HG03571 (cell line): ENCODE data around the gene ESYT3.
"Not testable (repeated sequence)": the region's sequence is repeated elsewhere in the genome, so short reads cannot be mapped to it uniquely, and the experiment has no call there.

Experiments used
- ATAC-seq: cut with Tn5 transposase; IDR thresholded peaks from one replicate; pipeline ENCODE4 v1.9.1; 2021; ENCODE audit not compliant: unreplicated experiment

The ESYT3 gene

DNA sequence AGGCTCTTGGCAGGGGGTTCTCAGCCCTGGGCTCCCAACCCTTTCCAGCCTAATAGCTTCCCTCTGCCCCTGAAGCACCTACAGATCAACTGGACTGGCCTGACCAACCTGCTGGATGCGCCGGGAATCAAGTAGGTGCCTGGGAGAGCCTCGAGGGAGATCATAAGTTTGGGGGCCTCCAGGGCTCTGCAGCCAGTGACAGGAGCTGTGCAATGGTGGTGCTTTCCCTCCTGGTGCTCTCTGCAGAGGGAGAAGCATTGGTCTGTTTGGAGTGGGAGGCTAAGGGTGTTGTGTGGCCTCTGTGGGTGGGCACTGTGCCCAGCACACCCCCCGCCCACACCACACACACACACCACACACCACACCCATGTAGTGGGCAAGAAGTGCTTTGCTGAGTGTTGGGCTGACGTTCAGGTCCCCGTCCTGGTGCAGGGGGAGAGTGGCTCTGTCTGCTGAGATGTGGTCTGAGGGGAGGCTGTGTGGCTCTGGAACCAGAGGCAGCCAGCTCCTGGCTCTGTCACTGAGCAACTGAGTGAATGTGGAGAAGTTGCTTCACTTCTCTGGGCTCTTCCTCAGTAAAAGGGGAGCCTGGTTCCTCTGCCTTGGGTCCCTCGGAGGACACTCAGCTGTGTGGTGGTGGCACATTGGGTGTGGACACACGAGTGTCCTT, 26.3 kb downstream of the ESYT3 start:
- ATAC-seq = no peak

- no peak for ATAC-seq
Measured at GRCh38 chr3:138461246-138461645, 26.8 kb downstream of the ESYT3 start.

DNA sequence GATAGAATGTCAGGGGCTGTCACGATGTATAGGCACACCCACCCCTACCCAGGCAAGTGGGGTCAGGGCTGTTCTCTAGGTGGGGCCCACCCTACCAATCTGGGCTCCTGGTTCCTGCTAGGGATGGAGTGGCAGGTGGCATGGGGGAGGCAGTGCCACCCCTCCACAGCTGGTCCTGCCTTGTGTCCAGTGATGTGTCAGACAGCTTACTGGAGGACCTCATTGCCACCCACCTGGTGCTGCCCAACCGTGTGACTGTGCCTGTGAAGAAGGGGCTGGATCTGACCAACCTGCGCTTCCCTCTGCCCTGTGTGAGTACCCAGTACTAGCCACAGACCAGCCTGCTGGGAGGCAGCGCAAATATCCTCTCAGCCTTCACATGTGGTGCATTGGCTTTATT, 27.5 kb downstream of the ESYT3 start:
- no peak for ATAC-seq

- ATAC-seq = no peak
Measured at GRCh38 chr3:138463724-138464490, 29.5 kb downstream of the ESYT3 start.

DNA sequence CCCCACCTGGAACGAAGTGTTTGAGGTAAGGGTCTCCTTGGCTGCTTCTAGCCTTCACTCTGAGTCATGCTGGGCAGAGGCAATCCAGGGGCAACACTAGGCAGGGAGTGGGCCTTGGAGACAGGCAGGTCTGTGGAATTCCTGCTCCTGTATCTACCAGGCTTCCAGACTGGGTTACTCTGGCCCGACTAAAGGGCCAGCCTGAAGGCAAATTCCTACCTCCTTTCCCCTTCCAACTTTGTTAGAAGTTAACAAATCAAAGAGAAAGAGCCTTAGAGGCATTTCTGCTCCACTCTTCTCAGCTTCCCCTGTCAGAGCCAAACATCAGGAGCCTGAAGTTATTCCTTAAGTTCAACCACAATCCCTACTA, 30.1 kb downstream of the ESYT3 start:
- no peak for ATAC-seq

DNA sequence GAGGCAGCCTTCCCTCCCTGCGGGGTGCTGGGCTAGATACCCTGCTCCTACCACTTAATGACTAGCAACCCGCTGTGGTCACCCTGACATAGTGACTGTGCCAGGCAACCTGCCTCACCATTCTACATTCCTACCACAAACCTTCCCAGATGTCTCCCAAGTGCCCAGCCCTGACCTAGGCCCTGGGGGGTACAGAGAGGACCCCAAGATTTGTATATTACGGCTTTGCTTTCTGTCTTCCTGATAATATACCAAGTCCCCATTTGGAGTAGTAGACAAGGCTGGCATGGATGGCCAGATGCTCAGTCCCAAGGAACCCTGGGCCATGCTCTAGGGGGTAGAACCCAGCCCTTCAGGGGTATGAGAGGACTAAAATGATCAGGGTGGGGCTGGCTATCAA, 31.0 kb downstream of the ESYT3 start:
- ATAC-seq = no peak

DNA sequence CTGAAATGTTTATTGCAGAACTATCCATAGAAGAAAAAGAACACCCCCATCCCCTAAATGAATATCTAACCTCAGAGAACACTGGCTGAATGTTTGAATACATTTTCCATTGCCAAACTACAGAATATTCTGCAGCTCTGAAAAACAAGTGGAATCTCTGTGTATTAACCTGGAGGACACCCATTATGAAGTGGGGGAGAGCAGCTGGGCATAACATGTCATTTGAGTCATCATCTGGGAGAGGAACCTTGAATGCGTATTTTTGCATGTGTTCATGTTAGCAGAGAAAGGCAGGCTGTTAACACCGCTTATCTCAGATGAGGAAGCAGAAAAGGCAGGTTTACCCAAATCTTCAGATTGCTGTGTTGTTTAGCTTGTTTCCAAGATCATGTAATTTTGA, 31.5 kb downstream of the ESYT3 start:
- no peak for ATAC-seq

- no peak for ATAC-seq
Measured at GRCh38 chr3:138467931-138468330, 33.5 kb downstream of the ESYT3 start.

DNA sequence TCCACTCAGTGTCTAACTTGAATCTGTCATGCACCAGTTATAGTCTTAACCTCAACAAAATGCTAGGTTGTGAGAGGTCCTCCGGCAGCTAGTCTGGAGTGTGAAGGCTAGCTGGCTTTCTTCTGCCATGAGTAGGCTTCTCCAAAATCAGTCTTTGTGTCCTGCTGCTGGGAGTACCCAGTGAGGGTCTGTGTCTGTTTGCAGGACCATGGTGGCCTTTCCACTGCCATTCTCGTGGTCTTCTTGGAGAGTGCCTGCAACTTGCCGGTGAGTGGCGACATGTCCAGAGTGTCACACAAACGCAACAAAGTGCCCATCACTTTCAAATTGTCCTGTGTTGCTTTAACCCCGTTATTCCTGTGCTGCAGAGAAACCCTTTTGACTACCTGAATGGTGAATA, 34.0 kb downstream of the ESYT3 start:
- no peak for ATAC-seq

GRCh38 chr3:138468886-138469285, 34.5 kb downstream of the ESYT3 start:
- ATAC-seq = no peak

DNA sequence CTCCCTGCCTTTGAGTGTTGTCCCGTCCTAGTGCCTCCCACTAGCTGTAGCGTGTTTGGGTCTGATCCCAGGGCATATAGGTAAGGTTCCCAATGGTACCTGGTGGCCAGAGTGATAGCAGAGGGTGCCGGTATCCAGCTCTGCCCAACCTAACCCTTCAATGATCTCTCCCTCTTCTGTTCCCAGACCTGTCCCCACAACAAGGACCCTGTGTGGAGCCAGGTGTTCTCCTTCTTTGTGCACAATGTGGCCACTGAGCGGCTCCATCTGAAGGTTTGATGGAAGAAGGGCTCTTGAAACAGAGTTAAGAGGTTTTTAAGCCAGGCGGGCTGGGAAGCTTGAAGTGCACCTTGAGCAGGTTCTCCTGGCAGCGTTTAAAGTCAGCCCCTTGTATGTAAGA, 35.5 kb downstream of the ESYT3 start:
- ATAC-seq = no peak

GRCh38 chr3:138470687-138471086, 36.3 kb downstream of the ESYT3 start:
- ATAC-seq = no peak

DNA sequence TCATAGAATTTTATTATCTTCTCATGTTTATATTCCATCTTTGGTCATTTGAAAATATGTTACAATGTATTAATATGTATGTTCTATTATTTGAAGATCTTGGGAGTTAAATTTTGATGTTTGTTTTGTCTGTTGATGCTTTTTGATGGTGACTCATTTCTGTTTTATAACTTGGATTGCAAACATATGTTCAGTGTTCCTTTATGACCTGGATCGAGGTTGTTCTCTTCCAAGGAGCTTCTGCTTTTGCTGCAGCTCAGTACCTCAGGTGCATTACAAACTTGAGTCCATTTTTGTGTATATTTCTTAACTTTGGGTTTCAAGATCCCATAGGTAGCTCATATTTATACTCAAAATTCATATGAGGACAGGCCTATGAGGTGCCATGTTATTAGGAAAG, 37.1 kb downstream of the ESYT3 start:
- no peak for ATAC-seq

DNA sequence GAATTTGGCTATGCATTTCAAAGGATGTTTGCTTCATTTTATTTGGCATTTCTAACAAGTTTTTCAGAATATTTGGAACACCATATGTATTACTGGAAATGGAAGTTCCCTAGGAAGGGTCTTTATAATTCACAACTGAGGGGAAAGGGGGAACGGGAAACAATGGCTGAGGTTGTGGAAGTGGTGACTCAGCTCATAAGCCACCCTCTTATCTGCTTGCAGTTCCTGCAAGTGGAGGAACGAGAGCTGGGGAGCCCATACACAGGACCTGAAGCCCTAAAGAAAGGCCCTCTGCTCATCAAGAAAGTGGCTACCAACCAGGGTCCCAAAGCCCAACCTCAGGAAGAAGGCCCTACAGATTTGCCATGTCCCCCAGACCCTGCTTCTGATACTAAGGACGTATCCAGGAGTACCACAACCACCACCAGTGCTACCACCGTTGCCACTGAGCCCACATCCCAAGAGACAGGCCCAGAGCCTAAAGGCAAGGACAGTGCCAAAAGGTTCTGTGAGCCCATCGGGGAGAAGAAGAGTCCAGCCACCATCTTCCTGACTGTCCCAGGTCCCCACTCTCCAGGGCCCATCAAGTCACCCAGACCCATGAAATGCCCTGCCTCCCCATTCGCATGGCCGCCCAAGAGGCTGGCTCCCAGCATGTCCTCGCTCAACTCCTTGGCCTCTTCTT, 37.9 kb downstream of the ESYT3 start:
- no peak for ATAC-seq

DNA sequence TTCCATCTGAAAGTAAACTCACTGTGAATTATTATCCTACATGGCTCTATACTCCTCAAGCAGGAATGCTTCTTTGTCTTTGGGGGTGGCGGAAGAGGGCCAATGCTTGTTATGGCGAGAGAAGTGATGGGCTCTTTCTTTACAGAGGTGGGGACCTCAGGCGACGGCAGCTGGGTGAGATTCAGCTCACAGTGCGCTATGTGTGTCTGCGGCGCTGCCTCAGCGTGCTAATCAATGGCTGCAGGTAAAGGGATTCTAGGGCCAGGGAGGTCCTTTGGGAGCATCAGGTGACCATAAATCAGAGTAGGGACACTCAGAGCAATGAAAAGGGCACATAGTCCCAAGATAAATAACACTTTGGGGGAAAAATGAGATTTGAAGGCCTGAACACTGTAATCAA, 39.0 kb downstream of the ESYT3 start:
- ATAC-seq = no peak

DNA sequence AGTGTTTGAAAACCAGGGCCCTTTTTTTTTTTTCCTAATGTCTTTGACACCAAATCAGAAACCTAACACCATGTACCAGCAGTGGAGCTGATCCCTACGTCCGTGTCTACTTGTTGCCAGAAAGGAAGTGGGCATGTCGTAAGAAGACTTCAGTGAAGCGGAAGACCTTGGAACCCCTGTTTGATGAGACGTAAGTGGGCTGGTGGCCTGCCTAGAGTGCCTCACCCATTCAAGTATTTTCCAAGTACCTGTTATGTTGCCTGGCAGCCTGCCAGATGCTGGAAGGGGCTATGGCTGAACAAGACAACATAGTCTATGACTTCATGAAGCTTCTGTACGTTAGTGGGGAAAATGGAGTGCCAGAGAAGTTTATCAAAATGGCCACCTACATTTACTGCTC, 39.7 kb downstream of the ESYT3 start:
- no peak for ATAC-seq

- no peak for ATAC-seq
Measured at GRCh38 chr3:138476526-138476925, 42.1 kb downstream of the ESYT3 start.

GRCh38 chr3:138477120-138477519, 42.7 kb downstream of the ESYT3 start:
- no peak for ATAC-seq

- ATAC-seq = no peak
Measured at GRCh38 chr3:138477801-138478200, 43.4 kb downstream of the ESYT3 start.

- ATAC-seq = no peak
Measured at GRCh38 chr3:138479438-138479863, 45.0 kb downstream of the ESYT3 start.

- ATAC-seq = not testable (repeated sequence)
Measured at GRCh38 chr3:138484672-138485071, 50.3 kb downstream of the ESYT3 start.

GRCh38 chr3:138486580-138486979, 52.2 kb downstream of the ESYT3 start:
- not testable (repeated sequence) for ATAC-seq
